Prostate gland (tissue), 2 donors: Measurements from ENCODE around the gene EHD3. TPM values are rescaled to one million over a fixed set of nuclear protein-coding genes. Genes with fewer than 3 reads are reported as not detected.

ENCODE experiments used
- DNase-seq: peaks from one replicate; pipeline ENCODE4 v3.0.0-alpha.2; 2019; ENCODE audit warnings: low spot score
- H3K27ac ChIP-seq, 2 donors: fragments of 200-600 bp; sonication (generic); 2 replicates each; pipeline ENCODE4 v1.5.1; 2017 to 2019
- H3K27me3 ChIP-seq: fragments of 200-600 bp; sonication (generic); replicated peaks from 2 replicates; pipeline ENCODE4 v1.5.1; 2019; ENCODE audit not compliant: insufficient read depth
- H3K36me3 ChIP-seq, 2 donors: fragments of 200-600 bp; sonication (generic); 1 replicate in 1 of 2; 2 replicates in 1 of 2; pipeline versions ENCODE4 v1.5.1 to v1.8.1; 2017 to 2019
- H3K4me1 ChIP-seq: fragments of 200-600 bp; sonication (generic); replicated peaks from 2 replicates; pipeline ENCODE4 v1.5.1; 2019
- H3K4me3 ChIP-seq, 2 donors: fragments of 200-600 bp; sonication (generic); 2 replicates each; pipeline ENCODE4 v1.5.1; 2017 to 2019
- H3K9me3 ChIP-seq: fragments of 200-600 bp; sonication (generic); 2 replicates; pipeline ENCODE4 v1.5.1; 2017
- CTCF ChIP-seq, 4 experiments: fragments of 200-600 bp in 2 of 4; fragments of 450-650 bp in 2 of 4; sonication (generic) in 2 of 4; IDR thresholded peaks; 1 replicate in 3 of 4; 2 replicates in 1 of 4; pipeline ENCODE4 v1.5.1; 2016 to 2019; ENCODE audit warnings: antibody characterized with exemption in 4 of 4, mild to moderate bottlenecking in 2 of 4, moderate library complexity in 2 of 4
- POLR2A ChIP-seq: fragments of 450-650 bp; IDR thresholded peaks from one replicate; pipeline ENCODE4 v1.6.1; 2016; ENCODE audit warnings: antibody characterized with exemption, mild to moderate bottlenecking
- POLR2AphosphoS5 ChIP-seq: sonication (generic); formaldehyde crosslinking; IDR thresholded peaks from one replicate; pipeline ENCODE4 v1.6.1; 2017; ENCODE audit warnings: antibody characterized with exemption
- WGBS: methylation state at CpG from one replicate; pipeline ENCODE4 v1.1.5; 2018; 5-methylcytosine and 5-hydroxymethylcytosine counted together
- intact Hi-C: fragments of 100-400 bp; cut with DNase I; formaldehyde crosslinking; loops from one replicate; pipeline ENCODE4 v1.14.2; 2022
- total RNA-seq, 2 donors: library from RNA; depleted of rRNA; stranded (reverse); fragments of >200 nt; gene quantifications; one replicate each; pipeline ENCODE4 v1.1.0, GENCODE V29; 2016

Gene EHD3
- total RNA-seq, 2 donors from 2014 or later = 7.2 to 7.9 TPM

- Histone ChIP-seq H3K36me3 (no peaks in the 10 kb centered on the region), H3K4me3 (no peak overlapping the region), H3K27me3 (no peaks in the 10 kb centered on the region), H3K27ac (no peak overlapping the region), H3K4me1 (no peaks in the 10 kb centered on the region), H3K9me3 (no peaks in the 10 kb centered on the region)
- intact Hi-C loops = no loop called here
- no peak for DNase-seq
- TF ChIP-seq CTCF (IDR thresholded peaks at IDR 0.05) (no peak), POLR2AphosphoS5 (no peak), POLR2A (no peak)
- 95% methylated on average over 10 of the region's 11 CpGs for WGBS
These were observed 42.0 kb upstream of the EHD3 start for GRCh38 chr2:31191931-31192330.

GRCh38 chr2:31192396-31192795, 41.6 kb upstream of the EHD3 start:
- H3K36me3 ChIP-seq = no peaks in the 10 kb centered on the region
- no peak overlapping the region for H3K4me3 ChIP-seq
- WGBS = 97% methylated on average over 2 of the region's 2 CpGs
- H3K9me3 ChIP-seq = no peaks in the 10 kb centered on the region
- no peaks in the 10 kb centered on the region for H3K4me1 ChIP-seq
- TF ChIP-seq POLR2A = no peak
- TF ChIP-seq CTCF (IDR thresholded peaks at IDR 0.05) = no peak
- TF ChIP-seq POLR2AphosphoS5 = no peak
- H3K27me3 ChIP-seq = no peaks in the 10 kb centered on the region
- DNase-seq = no peak
- H3K27ac ChIP-seq = no peak overlapping the region
- intact Hi-C loops = no loop called here

- 96% methylated on average over 12 of the region's 12 CpGs for WGBS
- intact Hi-C loops = no loop called here
- no peaks in the 10 kb centered on the region for H3K9me3 ChIP-seq
- H3K27me3 ChIP-seq = no peaks in the 10 kb centered on the region
- H3K4me3 ChIP-seq = no peak overlapping the region
- TF ChIP-seq POLR2AphosphoS5 = no peak
- no peak for TF ChIP-seq CTCF (IDR thresholded peaks at IDR 0.05)
- no peak for TF ChIP-seq POLR2A
- no peaks in the 10 kb centered on the region for H3K4me1 ChIP-seq
- no peaks in the 10 kb centered on the region for H3K36me3 ChIP-seq
- no peak overlapping the region for H3K27ac ChIP-seq
- DNase-seq = no peak
These were observed 41.0 kb upstream of the EHD3 start for GRCh38 chr2:31192851-31193392.

GRCh38 chr2:31193806-31194205, 40.1 kb upstream of the EHD3 start:
- Histone ChIP-seq H3K4me3 (no peak overlapping the region), H3K27ac (no peak overlapping the region), H3K27me3 (no peaks in the 10 kb centered on the region), H3K9me3 (no peaks in the 10 kb centered on the region), H3K36me3 (no peaks in the 10 kb centered on the region), H3K4me1 (no peaks in the 10 kb centered on the region)
- TF ChIP-seq CTCF (IDR thresholded peaks at IDR 0.05) (no peak), POLR2A (no peak), POLR2AphosphoS5 (no peak)
- 84% methylated on average over 4 of the region's 4 CpGs for WGBS
- no peak for DNase-seq
- intact Hi-C loops = no loop called here

GRCh38 chr2:31196622-31197021, 37.3 kb upstream of the EHD3 start:
- no peak for DNase-seq
- H3K36me3 ChIP-seq = no peaks in the 10 kb centered on the region
- no peaks in the 10 kb centered on the region for H3K4me1 ChIP-seq
- 79% methylated on average over 2 of the region's 2 CpGs for WGBS
- H3K27ac ChIP-seq = no peak overlapping the region
- TF ChIP-seq POLR2AphosphoS5 (no peak), CTCF (IDR thresholded peaks at IDR 0.05) (no peak)
- H3K27me3 ChIP-seq = no peaks in the 10 kb centered on the region
- H3K4me3 ChIP-seq = no peak overlapping the region
- H3K9me3 ChIP-seq = no peaks in the 10 kb centered on the region
- intact Hi-C loops = no loop called here
